Endothelial cell of umbilical vein (primary cell): ENCODE results near the gene KRTAP2-1. TPM values are rescaled to one million over a fixed set of nuclear protein-coding genes. Genes with fewer than 3 reads are reported as not detected.

ENCODE experiments used
- BruUV-seq: library from RNA; stranded (reverse); fragments of 400-500 nt; replicated peaks from 2 replicates; lab custom pipeline; 2021; lab: Mats Ljungman, UMichigan
- CTCF ChIA-PET: fragments of 300-600, 350-600 bp; sonication (Branson Sonifier 250); formaldehyde crosslinking; loops from one replicate; lab custom pipeline; 2021; ENCODE audit warnings: antibody characterized with exemption, inconsistent platforms; lab: Charles Lee
- POLR2A ChIA-PET: fragments of 300-600, 350-600 bp; sonication (Branson Sonifier 250); formaldehyde crosslinking; loops from one replicate; lab custom pipeline; 2021; ENCODE audit warnings: antibody characterized with exemption, inconsistent platforms; lab: Charles Lee
- DNase-seq: peaks from one replicate; pipeline ENCODE4 v3.0.0-alpha.2; 2011; ENCODE audit warnings: low read depth, low spot score
- FAIRE-seq: peaks from 2 replicates; lab custom pipeline; 2011; peaks lifted over from hg19 to GRCh38; lab: Jason Lieb, UNC
- H2AFZ ChIP-seq: 2 replicates; pipeline ENCODE4 v1.6.0; 2012; ENCODE audit warnings: low read depth, low read length, control low read depth, inconsistent platforms
- H3K27ac ChIP-seq: 2 replicates; pipeline ENCODE4 v1.5.1; 2011; ENCODE audit warnings: low read depth, mild to moderate bottlenecking, control low read depth, low read length, moderate library complexity; ENCODE audit not compliant: insufficient read depth
- H3K27me3 ChIP-seq, 2 experiments: 2 replicates each; pipeline versions ENCODE4 v1.6.0 to v1.6.1; 2011; ENCODE audit warnings: low read length in 2 of 2, mixed read lengths in 1 of 2; ENCODE audit not compliant: control insufficient read depth in 2 of 2, insufficient read depth in 2 of 2
- H3K36me3 ChIP-seq, 2 experiments: 2 replicates in 1 of 2; 3 replicates in 1 of 2; pipeline ENCODE4 v1.5.1; 2011; ENCODE audit warnings: low read length in 2 of 2, mild to moderate bottlenecking in 1 of 2, moderate library complexity in 1 of 2; ENCODE audit not compliant: control insufficient read depth in 2 of 2, insufficient read depth in 2 of 2; ENCODE audit errors: extremely low read depth in 1 of 2
- H3K4me1 ChIP-seq: 3 replicates; pipeline ENCODE4 v1.5.1; 2011; ENCODE audit warnings: mild to moderate bottlenecking, low read length; ENCODE audit not compliant: control insufficient read depth, insufficient read depth; ENCODE audit errors: extremely low read depth
- H3K4me2 ChIP-seq: 2 replicates; pipeline ENCODE4 v1.6.1; 2011; ENCODE audit warnings: low read length, control low read depth, mixed read lengths; ENCODE audit not compliant: insufficient read depth
- H3K4me3 ChIP-seq, 3 experiments: fragments of 200-600 bp in 1 of 3; sonication (generic), shearing (Covaris generic) in 1 of 3; replicated peaks in 1 of 3; 2 replicates each; pipeline ENCODE4 v1.5.1; 2011 to 2016; ENCODE audit warnings: control low read depth in 3 of 3, low read length in 3 of 3, mild to moderate bottlenecking in 2 of 3, inconsistent platforms in 1 of 3, low read depth in 1 of 3, moderate library complexity in 1 of 3; ENCODE audit not compliant: insufficient read depth in 1 of 3
- H3K79me2 ChIP-seq: 2 replicates; pipeline ENCODE4 v1.6.0; 2012; ENCODE audit warnings: low read length, inconsistent platforms; ENCODE audit not compliant: control insufficient read depth, insufficient read depth
- H3K9ac ChIP-seq: replicated peaks from 2 replicates; pipeline ENCODE3; 2011; ENCODE audit warnings: low read length, control low read depth; ENCODE audit not compliant: insufficient read depth; ENCODE audit errors: extremely low read depth
- H3K9me1 ChIP-seq: replicated peaks from 3 replicates; pipeline ENCODE4 v1.6.0; 2011; ENCODE audit warnings: mild to moderate bottlenecking, low read length; ENCODE audit not compliant: control insufficient read depth, insufficient read depth; ENCODE audit errors: extremely low read depth
- H3K9me3 ChIP-seq: replicated peaks from 2 replicates; pipeline ENCODE4 v1.5.1; 2012; ENCODE audit warnings: low read length, inconsistent platforms; ENCODE audit not compliant: control insufficient read depth, insufficient read depth
- H4K20me1 ChIP-seq: replicated peaks from 2 replicates; pipeline ENCODE3; 2011; ENCODE audit warnings: mild to moderate bottlenecking, low read length; ENCODE audit not compliant: control insufficient read depth, insufficient read depth; ENCODE audit errors: extremely low read depth
- EZH2 ChIP-seq: IDR thresholded peaks from 2 replicates; pipeline ENCODE4 v1.6.1; 2012; ENCODE audit warnings: borderline replicate concordance, low read depth, mild to moderate bottlenecking, moderate library complexity, low read length, inconsistent platforms; ENCODE audit not compliant: severe bottlenecking
- FOS ChIP-seq: IDR thresholded peaks from 2 replicates; pipeline ENCODE4 v1.6.1; 2011; ENCODE audit warnings: mild to moderate bottlenecking, low read length, moderate library complexity, borderline replicate concordance; ENCODE audit not compliant: insufficient read depth
- GATA2 ChIP-seq: IDR thresholded peaks from 2 replicates; pipeline ENCODE4 v1.7.0; 2011; ENCODE audit warnings: low read depth, mild to moderate bottlenecking, moderate library complexity, mixed read lengths, low read length; ENCODE audit not compliant: insufficient read length, insufficient read depth
- JUN ChIP-seq: IDR thresholded peaks from 2 replicates; pipeline ENCODE4 v1.6.1; 2011; ENCODE audit warnings: borderline replicate concordance, low read depth; ENCODE audit not compliant: insufficient read length, insufficient read depth
- MAX ChIP-seq: IDR thresholded peaks from 2 replicates; pipeline ENCODE4 v1.6.1; 2011; ENCODE audit not compliant: insufficient read depth, insufficient read length
- MYC ChIP-seq: IDR thresholded peaks from one replicate; pipeline ENCODE4 v1.6.1; 2011; ENCODE audit warnings: mild to moderate bottlenecking, low read depth, low read length
- POLR2A ChIP-seq: IDR thresholded peaks from 2 replicates; pipeline ENCODE4 v1.6.1; 2012; ENCODE audit warnings: low read depth, mild to moderate bottlenecking, control low read depth, low read length
- POLR2AphosphoS5 ChIP-seq: IDR thresholded peaks from 2 replicates; pipeline ENCODE4 v1.6.1; 2012; ENCODE audit warnings: low read depth, mild to moderate bottlenecking, control low read depth, low read length, moderate library complexity; ENCODE audit not compliant: insufficient read depth
- dilution Hi-C: fragments of 300-500 bp; cut with MboI; formaldehyde crosslinking; loops from one replicate; pipeline ENCODE4 v1.15.0; 2019; ENCODE audit warnings: low sequenced_read_pairs; ENCODE audit not compliant: extremely low pct_ligation_motif_present
- intact Hi-C: fragments of 100-400 bp; cut with micrococcal nuclease; formaldehyde crosslinking; loops from one replicate; pipeline ENCODE4 v1.10.0; 2022
- polyA plus RNA-seq, 4 experiments: library from polyadenylated mRNA; depleted of rRNA in 3 of 4; stranded (reverse) in 3 of 4; unstranded in 1 of 4; fragments of >200 nt; gene quantifications; 2 replicates each; pipeline versions ENCODE4 v1.2.1 to v1.2.3, GENCODE V29; 2011 to 2012; ENCODE audit warnings: missing spikeins in 1 of 4
- total RNA-seq: library from RNA; stranded (reverse); gene quantifications from 2 replicates; pipeline ENCODE4 v1.2.3, GENCODE V29; 2021
- TF ChIP-seq, protein P1 (sequence below), 2 donors: IDR thresholded peaks; 1 replicate in 1 of 2; 2 replicates in 1 of 2; pipeline ENCODE4 v1.5.1; 2011; ENCODE audit warnings: low read length in 2 of 2, mild to moderate bottlenecking in 2 of 2, moderate library complexity in 2 of 2, control low read depth in 1 of 2, inconsistent platforms in 1 of 2, low read depth in 1 of 2; ENCODE audit not compliant: insufficient read depth in 1 of 2; ENCODE audit errors: extremely low read depth in 1 of 2

KRTAP2-1 gene
- total and polyA plus RNA-seq, 2 donors (not counting 3 experiments of a cell fraction or from before 2014, with no cell fraction given): not detected

DNA sequence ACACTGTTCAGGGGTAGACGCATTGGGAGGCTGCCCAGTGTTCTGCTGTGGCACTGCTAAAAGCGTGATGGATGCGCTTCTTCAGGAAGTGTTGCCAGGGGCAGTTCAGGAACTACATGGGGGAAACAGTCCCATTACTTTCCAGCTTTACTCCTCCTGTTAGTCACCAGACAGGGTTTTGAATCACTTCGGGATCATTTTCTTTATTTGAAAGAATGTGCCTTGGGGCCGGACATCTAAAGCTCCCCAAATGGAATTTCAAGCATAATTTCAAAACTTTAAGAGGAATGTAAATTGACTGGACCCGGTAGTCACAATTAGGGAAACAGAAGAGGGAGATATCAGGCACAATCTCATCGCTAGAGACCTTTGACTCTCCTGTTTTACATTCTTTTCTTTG is 1.3 kb upstream of the KRTAP2-1 start:
- ChIA-PET CTCF (no interaction called here), POLR2A (no interaction called here)
- Histone ChIP-seq H3K36me3 (no peaks in the 10 kb centered on the region), H4K20me1 (no peaks in the 10 kb centered on the region), H3K4me2 (no peak overlapping the region), H3K9ac (no peak overlapping the region), H3K9me1 (no peaks in the 10 kb centered on the region), H3K27ac (no peak overlapping the region), H2AFZ (no peak overlapping the region), H3K27me3 (peaks cover 5 to 7% of the 10 kb centered on the region in 2 experiments), H3K4me3 (no peak overlapping the region), H3K4me1 (no peaks in the 10 kb centered on the region), H3K79me2 (no peaks in the 10 kb centered on the region), H3K9me3 (no peaks in the 10 kb centered on the region)
- dilution Hi-C loops (no loop called here), intact Hi-C loops (no loop called here)
- DNase-seq (no peak), FAIRE-seq (no peak)
- no TSS peak for BruUV-seq
- no peak for TF ChIP-seq POLR2A
- TF ChIP-seq EZH2: no peak
- no peak for TF ChIP-seq GATA2
- TF ChIP-seq MYC: no peak
- TF ChIP-seq JUN: no peak
- TF ChIP-seq POLR2AphosphoS5: no peak
- no peak for TF ChIP-seq MAX
- no peak for TF ChIP-seq FOS
- TF ChIP-seq, protein P1, sequence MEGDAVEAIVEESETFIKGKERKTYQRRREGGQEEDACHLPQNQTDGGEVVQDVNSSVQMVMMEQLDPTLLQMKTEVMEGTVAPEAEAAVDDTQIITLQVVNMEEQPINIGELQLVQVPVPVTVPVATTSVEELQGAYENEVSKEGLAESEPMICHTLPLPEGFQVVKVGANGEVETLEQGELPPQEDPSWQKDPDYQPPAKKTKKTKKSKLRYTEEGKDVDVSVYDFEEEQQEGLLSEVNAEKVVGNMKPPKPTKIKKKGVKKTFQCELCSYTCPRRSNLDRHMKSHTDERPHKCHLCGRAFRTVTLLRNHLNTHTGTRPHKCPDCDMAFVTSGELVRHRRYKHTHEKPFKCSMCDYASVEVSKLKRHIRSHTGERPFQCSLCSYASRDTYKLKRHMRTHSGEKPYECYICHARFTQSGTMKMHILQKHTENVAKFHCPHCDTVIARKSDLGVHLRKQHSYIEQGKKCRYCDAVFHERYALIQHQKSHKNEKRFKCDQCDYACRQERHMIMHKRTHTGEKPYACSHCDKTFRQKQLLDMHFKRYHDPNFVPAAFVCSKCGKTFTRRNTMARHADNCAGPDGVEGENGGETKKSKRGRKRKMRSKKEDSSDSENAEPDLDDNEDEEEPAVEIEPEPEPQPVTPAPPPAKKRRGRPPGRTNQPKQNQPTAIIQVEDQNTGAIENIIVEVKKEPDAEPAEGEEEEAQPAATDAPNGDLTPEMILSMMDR (IDR thresholded peaks at IDR 0.05; ENCODE audit: extremely low read depth in 1 of 2, insufficient read depth in 1 of 2, low read depth in 1 of 2, low read length in 2 of 2): no peak
